HG03432 (cell line): ENCODE measurements around the gene NUDT3.
"Not testable (repeated sequence)": the region's sequence is repeated elsewhere in the genome, so short reads cannot be mapped to it uniquely, and the experiment has no call there.

ENCODE experiments used
- ATAC-seq: cut with Tn5 transposase; IDR thresholded peaks from one replicate; pipeline ENCODE4 v1.9.1; 2021; ENCODE audit warnings: mild to moderate bottlenecking, moderate library complexity; ENCODE audit not compliant: unreplicated experiment

The NUDT3 gene

GRCh38 chr6:34298941-34299340 is 93.5 kb downstream of the NUDT3 start:
- no peak for ATAC-seq

- peak; percentile 87 for ATAC-seq
These were observed 96.7 kb downstream of the NUDT3 start for GRCh38 chr6:34295721-34296120.

GRCh38 chr6:34292954-34293353 is 99.5 kb downstream of the NUDT3 start:
- no peak for ATAC-seq

GRCh38 chr6:34289137-34289536 is 103.3 kb downstream of the NUDT3 start:
- no peak for ATAC-seq

- ATAC-seq: no peak
These were observed 103.9 kb downstream of the NUDT3 start for GRCh38 chr6:34288581-34288980.

GRCh38 chr6:34285448-34286164 is 106.9 kb downstream of the NUDT3 start:
- ATAC-seq: no peak

- ATAC-seq: no peak
These were observed 107.7 kb downstream of the NUDT3 start for GRCh38 chr6:34284563-34285447.

GRCh38 chr6:34281702-34282334 is 110.7 kb downstream of the NUDT3 start:
- no peak for ATAC-seq

- no peak for ATAC-seq
These were observed 112.3 kb downstream of the NUDT3 start for GRCh38 chr6:34280216-34280615.

- no peak for ATAC-seq
These were observed 113.6 kb downstream of the NUDT3 start for GRCh38 chr6:34278833-34279232.

GRCh38 chr6:34277763-34278112 is 114.7 kb downstream of the NUDT3 start:
- ATAC-seq: no peak

GRCh38 chr6:34276881-34277762 is 115.3 kb downstream of the NUDT3 start:
- no peak for ATAC-seq

- ATAC-seq: no peak
These were observed 116.3 kb downstream of the NUDT3 start for GRCh38 chr6:34276191-34276590.

GRCh38 chr6:34275128-34275804 is 117.2 kb downstream of the NUDT3 start:
- ATAC-seq: no peak

- ATAC-seq: no peak
These were observed 118.3 kb downstream of the NUDT3 start for GRCh38 chr6:34274129-34274528.

GRCh38 chr6:34273242-34273805 is 119.1 kb downstream of the NUDT3 start:
- no peak for ATAC-seq

GRCh38 chr6:34272013-34272926 is 120.2 kb downstream of the NUDT3 start:
- ATAC-seq: no peak

- ATAC-seq: not testable (repeated sequence)
These were observed 122.7 kb downstream of the NUDT3 start for GRCh38 chr6:34269658-34270341.
